Measurements from ENCODE around the gene ZNF787. TPM values are rescaled to one million over a fixed set of nuclear protein-coding genes. Genes with fewer than 3 reads are reported as not detected.
A peak's percentile ranks its signal among the peaks of the same experiment; 100 is the strongest.

Gene ZNF787
- total and polyA plus RNA-seq, 2 of the 13 experiments (the other 11 are each of a cell fraction or from before 2014, with no cell fraction given) = 15.1 to 42.8 TPM

DNA sequence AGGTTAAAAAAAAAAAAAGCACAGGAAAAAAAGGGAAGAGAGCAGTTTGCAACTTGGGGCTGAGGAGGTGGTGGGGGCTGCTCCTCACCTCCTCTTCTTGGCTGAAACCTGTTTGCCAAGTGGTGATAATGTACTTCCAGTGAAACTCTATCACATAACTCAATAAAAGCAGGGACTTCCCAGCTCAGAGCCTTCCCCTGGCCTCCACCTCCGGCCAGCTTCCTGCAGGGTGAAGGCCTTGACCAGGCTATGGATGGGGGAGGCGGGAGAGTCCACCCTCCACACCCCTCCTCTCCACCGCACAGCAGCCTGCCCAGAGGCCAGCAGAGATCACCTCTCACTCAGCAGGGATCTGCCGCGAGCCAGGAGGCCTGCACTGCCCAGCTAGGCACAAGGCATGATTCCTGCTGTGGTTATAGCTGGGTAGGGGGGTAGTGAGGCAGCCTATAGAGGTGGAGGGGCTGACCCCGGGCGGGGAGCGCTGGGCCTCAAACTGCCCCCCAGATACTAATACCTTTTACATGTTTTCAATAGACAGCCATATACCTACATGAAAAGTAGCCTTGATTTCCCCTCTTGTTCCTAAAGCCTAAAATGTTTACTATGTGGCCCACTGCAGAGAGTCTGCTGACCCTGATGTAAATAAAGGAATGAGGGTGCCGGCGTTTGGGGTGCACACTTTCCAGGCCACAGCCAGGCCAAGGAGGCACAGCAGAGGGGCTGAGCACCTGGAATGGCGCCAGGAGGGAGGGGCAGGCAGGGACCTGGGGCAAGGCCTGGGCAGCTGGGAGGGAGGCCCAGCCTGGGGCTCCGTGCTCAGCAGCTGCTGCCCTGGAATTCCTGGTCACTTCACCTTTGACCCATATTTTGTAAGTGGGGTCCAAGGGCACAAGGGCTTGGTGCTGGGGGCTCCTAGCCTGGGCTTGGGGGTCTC is 10.3 kb downstream of the ZNF787 start (continued):
- TF ChIP-seq ZNF142 (CRISPR knock-in tag; IDR thresholded peaks at IDR 0.05) = no peak
- TF ChIP-seq ZBTB8A (CRISPR knock-in tag; IDR thresholded peaks at IDR 0.05; ENCODE audit: borderline replicate concordance, low read depth) = no peak
- TF ChIP-seq ZBTB20 (CRISPR knock-in tag; IDR thresholded peaks at IDR 0.05; ENCODE audit: borderline replicate concordance, low read depth) = 0 out of 2 replicates have a peak, but pooled peaks have one; percentile 50
- peak; percentile 58; the same call in 1 of the 2 replicates for TF ChIP-seq POGZ (CRISPR knock-in tag; IDR thresholded peaks at IDR 0.05)
- TF ChIP-seq, protein P1, sequence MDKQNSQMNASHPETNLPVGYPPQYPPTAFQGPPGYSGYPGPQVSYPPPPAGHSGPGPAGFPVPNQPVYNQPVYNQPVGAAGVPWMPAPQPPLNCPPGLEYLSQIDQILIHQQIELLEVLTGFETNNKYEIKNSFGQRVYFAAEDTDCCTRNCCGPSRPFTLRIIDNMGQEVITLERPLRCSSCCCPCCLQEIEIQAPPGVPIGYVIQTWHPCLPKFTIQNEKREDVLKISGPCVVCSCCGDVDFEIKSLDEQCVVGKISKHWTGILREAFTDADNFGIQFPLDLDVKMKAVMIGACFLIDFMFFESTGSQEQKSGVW (CRISPR knock-in tag; IDR thresholded peaks at IDR 0.05; ENCODE audit: borderline replicate concordance) = no peak
- peak; percentile 55 for TF ChIP-seq RBFOX2 (IDR thresholded peaks at IDR 0.05; ENCODE audit: low read depth, low read length)
- TF ChIP-seq REPIN1 (CRISPR knock-in tag; IDR thresholded peaks at IDR 0.05; ENCODE audit: borderline replicate concordance, low read depth) = peak; percentile 41; the same call in 1 of the 2 replicates
- TF ChIP-seq RXRA (CRISPR knock-in tag; IDR thresholded peaks at IDR 0.05) = peak; percentile 82
- TF ChIP-seq CTCF (CRISPR knock-in tag; IDR thresholded peaks at IDR 0.05) = peak; percentile 47
- TF ChIP-seq TARDBP (CRISPR knock-in tag; IDR thresholded peaks at IDR 0.05) = peak; percentile 70; the same call in 1 of the 2 replicates
- TF ChIP-seq ZNF556 (CRISPR knock-in tag; IDR thresholded peaks at IDR 0.05; ENCODE audit: borderline replicate concordance) = peak; percentile 59; the same call in 1 of the 2 replicates
- TF ChIP-seq PAXIP1 (CRISPR knock-in tag; conservative IDR thresholded peaks at IDR 0.05) = peak; percentile 89

All from HepG2 (cell line).